ENCODE data around the gene SSC4D.
A peak's percentile ranks its signal among the peaks of the same experiment; 100 is the strongest.
"Not testable (repeated sequence)": the region's sequence is repeated elsewhere in the genome, so short reads cannot be mapped to it uniquely, and the experiment has no call there.

The SSC4D gene

DNA sequence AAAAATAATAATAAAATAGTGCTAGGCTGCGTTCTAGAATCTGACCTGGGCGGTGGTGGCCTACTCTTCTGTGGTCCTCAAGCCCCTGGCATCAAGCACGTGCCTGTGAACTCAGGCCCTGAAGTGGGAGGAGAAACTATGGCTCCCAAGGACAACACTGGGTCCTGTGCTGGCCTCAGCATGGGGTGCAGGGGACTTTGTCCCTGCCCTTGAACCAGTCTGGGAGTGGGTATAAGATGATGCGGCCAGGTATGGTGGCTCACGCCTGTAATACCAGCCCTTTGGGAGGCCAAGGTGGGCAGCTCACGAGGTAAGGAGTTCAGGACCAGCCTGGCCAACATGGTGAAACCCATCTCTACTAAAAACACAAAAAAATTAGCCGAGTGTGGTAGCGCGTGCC lies 20.7 kb upstream of the SSC4D start:
- Histone ChIP-seq H4K20me1 (no peaks in the 10 kb centered on the region), H3K36me3 (no peaks in the 10 kb centered on the region), H3K4me3 (no peak overlapping the region), H3K4me2 (no peak overlapping the region), H3K4me1 (no peaks in the 10 kb centered on the region), H3K27ac (no peak overlapping the region), H3K27me3 (no peaks in the 10 kb centered on the region), H3K9ac (no peak overlapping the region), H3K9me3 (no peaks in the 10 kb centered on the region)
- no peak for TF ChIP-seq Cebpa-rat (IDR thresholded peaks at IDR 0.05)

DNA sequence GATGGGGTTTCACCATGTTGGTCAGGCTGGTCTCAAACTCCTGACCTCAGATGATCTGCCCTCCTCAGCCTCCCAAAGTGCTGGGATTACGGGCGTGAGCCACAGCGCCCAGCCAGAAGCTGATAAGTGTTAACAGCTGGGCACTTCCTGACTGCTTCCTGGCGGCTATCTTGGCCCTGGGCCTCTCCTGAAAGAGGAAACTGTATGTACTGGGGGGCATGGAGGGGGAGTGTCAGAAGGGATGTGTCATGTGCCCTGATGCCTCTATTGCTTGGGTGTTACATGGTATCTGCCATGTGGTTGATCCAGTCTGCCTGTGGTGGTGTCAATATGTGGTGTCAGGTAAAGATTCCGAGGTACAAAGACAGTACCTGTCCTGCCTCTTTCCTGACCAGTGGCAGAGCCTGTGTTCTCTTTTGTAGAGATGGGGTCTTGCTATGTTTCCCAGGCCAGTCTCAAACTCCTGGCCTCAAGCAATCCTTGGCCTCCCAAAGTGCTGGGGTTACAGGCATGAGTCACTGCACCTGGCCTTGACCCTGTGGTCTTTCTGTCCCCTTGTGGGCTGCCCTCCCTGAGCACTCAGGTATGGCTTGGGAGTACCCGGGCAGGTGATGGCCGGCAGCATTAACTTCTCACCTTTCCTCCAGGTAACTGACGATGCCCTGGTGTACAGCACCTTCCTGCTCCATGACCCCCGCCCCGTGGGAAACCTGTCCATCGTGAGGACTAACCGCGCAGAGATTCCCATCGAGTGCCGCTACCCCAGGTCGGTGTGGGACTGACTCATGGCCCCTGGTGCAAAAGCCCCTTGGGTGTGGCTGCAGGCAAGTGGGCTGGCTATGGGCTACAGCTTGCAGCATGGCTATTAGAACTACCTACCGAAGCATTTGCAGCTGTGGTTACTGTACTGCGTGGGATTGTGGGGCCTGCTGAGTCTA lies 19.6 kb upstream of the SSC4D start:
- H3K36me3 ChIP-seq, result no peaks in the 10 kb centered on the region
- no peaks in the 10 kb centered on the region for H3K27me3 ChIP-seq
- no peak overlapping the region for H3K4me3 ChIP-seq
- no peak for TF ChIP-seq Cebpa-rat (IDR thresholded peaks at IDR 0.05)
- H3K9me3 ChIP-seq, result no peaks in the 10 kb centered on the region
- H3K4me1 ChIP-seq, result peaks cover 8% of the 10 kb centered on the region
- no peak overlapping the region for H3K4me2 ChIP-seq
- H3K27ac ChIP-seq, result no peak overlapping the region
- no peaks in the 10 kb centered on the region for H4K20me1 ChIP-seq
- H3K9ac ChIP-seq, result no peak overlapping the region

DNA sequence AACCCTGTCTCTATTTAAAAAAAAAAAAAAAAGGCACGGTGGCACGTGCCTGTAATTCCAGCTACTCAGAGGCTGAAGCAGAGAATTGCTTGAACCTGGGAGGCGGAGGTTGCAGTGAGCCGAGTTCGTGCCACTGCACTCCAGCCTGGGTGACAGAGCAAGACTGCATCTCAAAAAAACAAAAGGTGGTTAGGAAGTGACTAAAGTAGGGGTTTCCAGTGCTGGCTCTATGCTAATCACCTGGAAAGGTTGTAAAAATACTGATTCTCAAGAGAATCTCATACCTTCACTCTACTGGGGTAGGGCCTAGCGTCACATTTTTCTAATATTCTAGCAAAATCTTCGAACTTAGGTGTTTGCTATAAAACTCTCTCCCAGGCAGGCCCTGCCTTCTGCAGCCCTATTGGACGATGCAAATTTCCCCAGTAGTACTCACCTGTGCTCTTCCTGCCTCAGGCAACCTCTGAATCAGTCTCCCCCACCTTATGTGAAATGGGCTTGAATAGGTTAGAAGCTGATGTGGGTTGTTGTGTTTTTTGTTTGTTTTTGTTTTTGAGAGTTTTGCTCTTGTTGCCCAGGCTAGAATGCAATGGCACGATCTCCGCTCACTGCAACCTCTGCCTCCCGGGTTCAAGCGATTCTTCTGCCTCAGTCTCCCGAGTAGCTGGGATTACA lies 18.8 kb upstream of the SSC4D start:
- Histone ChIP-seq H3K4me2 (no peak overlapping the region), H3K9me3 (no peaks in the 10 kb centered on the region), H4K20me1 (no peaks in the 10 kb centered on the region), H3K36me3 (no peaks in the 10 kb centered on the region), H3K4me3 (no peak overlapping the region), H3K27ac (no peak overlapping the region), H3K9ac (no peak overlapping the region), H3K4me1 (peaks cover 11% of the 10 kb centered on the region), H3K27me3 (no peaks in the 10 kb centered on the region)
- no peak for TF ChIP-seq Cebpa-rat (IDR thresholded peaks at IDR 0.05)

DNA sequence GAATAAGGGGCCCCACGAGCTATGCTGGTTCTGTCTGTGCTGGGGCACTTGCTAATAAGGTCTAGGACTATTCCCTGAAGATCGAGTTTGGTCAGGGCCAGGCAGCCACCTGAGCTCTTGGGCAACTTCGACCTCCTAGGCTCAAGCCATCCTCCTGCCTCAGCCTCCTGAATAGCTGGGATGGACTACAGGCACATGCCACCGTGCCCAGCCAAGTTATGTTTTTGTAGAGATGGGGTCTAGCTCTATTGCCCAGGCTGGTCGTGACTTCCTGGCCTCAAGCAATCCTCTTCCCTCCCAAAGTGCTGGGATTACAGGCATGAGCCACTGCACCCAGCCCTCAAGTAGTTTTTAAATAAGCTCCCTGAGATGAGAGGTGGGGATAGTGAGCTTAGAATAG lies 18.1 kb upstream of the SSC4D start:
- Histone ChIP-seq H3K36me3 (no peaks in the 10 kb centered on the region), H3K27ac (no peak overlapping the region), H3K4me2 (no peak overlapping the region), H3K27me3 (no peaks in the 10 kb centered on the region), H3K4me1 (peaks cover 11% of the 10 kb centered on the region), H3K9me3 (no peaks in the 10 kb centered on the region), H3K4me3 (no peak overlapping the region), H3K9ac (no peak overlapping the region), H4K20me1 (no peaks in the 10 kb centered on the region)
- no peak for TF ChIP-seq Cebpa-rat (IDR thresholded peaks at IDR 0.05)

DNA sequence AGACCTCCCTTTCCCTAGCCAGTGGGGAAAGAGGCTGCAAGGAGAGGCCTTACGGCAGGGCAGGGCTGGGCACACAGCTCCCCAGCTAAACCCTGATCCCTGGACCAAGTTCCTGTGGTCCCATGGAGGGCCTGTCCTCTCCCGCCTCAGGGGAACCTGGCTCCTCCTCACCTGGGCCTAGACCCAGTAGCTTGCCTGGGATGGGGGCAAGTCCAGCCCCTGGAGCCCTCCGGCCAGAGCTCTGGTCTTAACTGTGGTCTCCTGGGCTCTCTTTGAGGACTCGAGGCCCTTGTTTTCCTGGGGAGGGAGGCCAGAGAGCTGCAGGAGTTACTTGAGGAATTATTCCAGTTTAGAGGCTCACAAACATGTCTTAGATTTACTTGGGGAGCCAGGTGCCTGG lies 16.7 kb upstream of the SSC4D start:
- H3K27ac ChIP-seq, result no peak overlapping the region
- H4K20me1 ChIP-seq, result no peaks in the 10 kb centered on the region
- H3K9ac ChIP-seq, result no peak overlapping the region
- no peak overlapping the region for H3K4me3 ChIP-seq
- TF ChIP-seq Cebpa-rat (IDR thresholded peaks at IDR 0.05), result no peak
- no peak overlapping the region for H3K4me2 ChIP-seq
- peaks cover 11% of the 10 kb centered on the region for H3K4me1 ChIP-seq
- H3K36me3 ChIP-seq, result no peaks in the 10 kb centered on the region
- no peaks in the 10 kb centered on the region for H3K27me3 ChIP-seq
- no peaks in the 10 kb centered on the region for H3K9me3 ChIP-seq

DNA sequence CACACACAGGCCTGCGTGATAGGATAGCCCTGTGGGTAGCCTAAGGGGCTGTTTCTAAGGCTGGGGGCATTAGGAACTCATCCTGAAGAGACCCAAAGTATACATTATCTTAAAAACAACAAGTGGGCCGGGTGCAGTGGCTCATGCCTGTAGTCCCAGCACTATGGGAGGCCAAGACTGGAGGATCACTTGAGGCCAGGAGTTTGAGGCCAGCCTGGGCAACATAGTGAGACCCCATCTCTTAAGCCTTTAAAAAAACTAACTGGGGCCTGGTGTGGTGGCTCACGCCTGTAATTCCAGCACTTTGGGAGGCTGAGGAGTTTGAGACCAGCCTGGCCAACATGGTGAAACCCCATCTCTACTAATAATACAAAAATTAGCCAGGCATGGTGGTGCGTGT lies 16.1 kb upstream of the SSC4D start:
- H3K9ac ChIP-seq, H3K4me3 ChIP-seq, H4K20me1 ChIP-seq, H3K4me2 ChIP-seq, H3K9me3 ChIP-seq, H3K27ac ChIP-seq, H3K36me3 ChIP-seq, H3K27me3 ChIP-seq: not testable (repeated sequence)
- H3K4me1 ChIP-seq, result peaks cover 11% of the 10 kb centered on the region

DNA sequence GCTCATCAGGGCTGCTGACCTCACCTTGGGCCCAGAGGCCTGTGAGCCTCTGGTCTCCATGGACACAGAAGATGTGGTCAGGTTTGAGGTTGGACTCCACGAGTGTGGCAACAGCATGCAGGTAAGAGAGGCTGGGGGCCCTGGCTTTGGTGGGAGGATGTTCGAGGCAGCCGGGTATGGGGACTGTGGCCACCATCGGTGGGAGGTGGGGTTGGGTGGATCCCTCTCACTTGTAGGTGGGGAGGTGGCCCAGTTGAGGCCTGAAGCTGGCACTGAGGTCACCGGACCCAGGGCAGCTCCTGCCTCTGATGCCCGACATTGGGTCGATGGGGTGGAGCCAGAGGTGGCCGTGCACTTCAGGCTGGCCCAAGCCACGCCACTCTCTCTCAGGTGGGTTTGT lies 15.7 kb upstream of the SSC4D start:
- Histone ChIP-seq H3K36me3 (no peaks in the 10 kb centered on the region), H3K9ac (no peak overlapping the region), H3K4me3 (no peak overlapping the region), H3K9me3 (no peaks in the 10 kb centered on the region), H3K27ac (no peak overlapping the region), H3K27me3 (no peaks in the 10 kb centered on the region), H3K4me2 (peak overlapping the region; percentile 9; the same call in 1 of the 2 replicates), H4K20me1 (no peaks in the 10 kb centered on the region), H3K4me1 (peaks cover 11% of the 10 kb centered on the region)
- no peak for TF ChIP-seq Cebpa-rat (IDR thresholded peaks at IDR 0.05)

DNA sequence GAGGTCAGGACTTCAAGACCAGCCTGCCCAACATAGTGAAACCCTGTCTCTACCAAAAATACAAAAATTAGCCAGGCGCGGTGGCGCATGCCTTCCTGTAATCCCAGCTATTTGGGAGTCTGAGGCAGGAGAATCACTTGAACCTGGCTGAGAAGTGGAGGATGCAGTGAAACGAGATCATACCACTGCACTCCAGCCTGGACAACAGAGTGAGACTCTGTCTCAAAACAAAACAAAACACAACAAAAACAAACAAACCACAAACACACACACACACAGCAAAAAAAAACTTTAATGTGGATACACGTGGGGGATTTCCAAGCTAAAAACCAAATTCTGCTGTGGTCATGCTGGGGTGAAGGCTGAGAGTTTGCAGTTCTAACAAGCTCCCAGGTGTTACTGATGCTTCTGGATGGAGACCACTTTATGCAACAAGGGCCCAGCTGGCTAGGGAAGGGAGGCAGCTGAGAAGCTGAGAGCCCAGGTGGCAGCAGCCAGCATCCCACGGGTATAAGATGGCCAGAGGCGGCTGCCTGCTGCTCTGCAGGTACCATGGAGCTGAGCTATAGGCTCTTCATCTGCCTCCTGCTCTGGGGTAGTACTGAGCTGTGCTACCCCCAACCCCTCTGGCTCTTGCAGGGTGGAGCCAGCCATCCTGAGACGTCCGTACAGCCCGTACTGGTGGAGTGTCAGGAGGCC lies 15.1 kb upstream of the SSC4D start, which contains the start of gene ZP3:
ZP3 (plus strand) TSS at position 538 of the 699 bp plus-strand sequence; CDS start at position 553, 15 bp downstream.
- H3K9ac ChIP-seq, result no peak within 1 kb of the TSS
- H3K4me1 ChIP-seq, result peaks cover 11% of the 10 kb centered on the region
- no peak for TF ChIP-seq Cebpa-rat (IDR thresholded peaks at IDR 0.05)
- no peak within 1 kb of the TSS for H3K27ac ChIP-seq
- H3K36me3 ChIP-seq, result no peaks in the 10 kb centered on the region
- H4K20me1 ChIP-seq, result no peaks in the 10 kb centered on the region
- H3K4me3 ChIP-seq, result no peak within 1 kb of the TSS
- peak within 1 kb of the TSS; percentile 9; the same call in 1 of the 2 replicates for H3K4me2 ChIP-seq
- no peaks in the 10 kb centered on the region for H3K9me3 ChIP-seq
- no peaks in the 10 kb centered on the region for H3K27me3 ChIP-seq

DNA sequence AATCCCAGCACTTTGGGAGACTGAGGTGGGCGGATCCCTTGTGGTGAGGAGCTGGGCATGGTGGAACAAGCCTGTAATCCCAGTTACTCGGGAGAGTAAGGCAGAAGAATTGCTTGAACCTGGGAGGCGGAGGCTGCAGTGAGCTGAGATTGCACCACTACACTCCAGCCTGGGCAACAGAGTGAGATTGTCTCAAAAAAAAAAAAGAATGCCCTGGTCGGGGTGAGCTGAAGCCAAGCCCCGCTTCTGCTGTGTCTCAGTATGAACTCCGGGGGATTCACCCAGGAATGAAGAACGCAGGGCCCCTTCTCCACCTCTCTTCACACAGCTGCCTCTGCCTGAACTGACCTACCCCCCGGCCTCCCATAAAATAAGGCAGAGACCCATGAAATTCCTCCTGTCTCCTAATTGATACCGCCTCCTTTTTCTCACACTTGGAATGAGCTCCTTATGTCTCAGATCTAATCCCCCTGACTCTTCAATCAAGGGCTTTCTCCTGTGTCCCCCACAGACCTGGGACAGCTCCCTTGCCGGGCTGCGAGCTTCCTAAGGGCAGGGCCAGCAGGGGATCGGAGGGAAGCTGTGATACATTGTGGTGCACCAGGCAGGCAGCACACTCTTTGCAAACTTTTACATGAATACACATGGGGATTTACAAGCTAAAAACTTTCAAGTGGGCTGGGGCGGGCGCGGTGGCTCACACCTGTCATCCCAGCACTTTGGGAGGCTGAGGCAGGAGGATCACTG lies 14.3 kb upstream of the SSC4D start:
- Histone ChIP-seq H3K4me3 (no peak overlapping the region), H3K9me3 (no peaks in the 10 kb centered on the region), H3K27ac (no peak overlapping the region), H3K27me3 (no peaks in the 10 kb centered on the region), H3K9ac (no peak overlapping the region), H3K4me1 (peaks cover 11% of the 10 kb centered on the region), H4K20me1 (no peaks in the 10 kb centered on the region), H3K4me2 (no peak overlapping the region), H3K36me3 (no peaks in the 10 kb centered on the region)
- no peak for TF ChIP-seq Cebpa-rat (IDR thresholded peaks at IDR 0.05)

DNA sequence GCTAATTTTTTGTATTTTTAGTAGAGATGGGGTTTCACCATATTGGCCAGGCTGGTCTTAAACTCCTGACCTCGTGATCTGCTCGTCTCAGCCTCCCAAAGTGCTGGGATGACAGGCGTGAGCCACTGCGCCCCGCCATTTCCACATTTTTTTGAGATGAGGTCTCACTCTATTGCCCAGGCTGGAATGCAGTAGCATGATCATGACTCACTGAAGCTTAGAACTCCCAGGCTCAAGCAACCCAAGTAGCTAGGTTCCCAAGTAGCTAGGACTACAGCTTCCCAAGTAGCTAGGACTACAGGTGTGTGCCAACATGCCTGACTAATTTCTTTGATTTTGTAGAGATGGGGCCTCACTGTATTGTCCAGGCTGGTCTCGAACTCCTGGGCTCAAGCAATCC lies 11.6 kb upstream of the SSC4D start:
- H3K4me2 ChIP-seq, H3K27me3 ChIP-seq, H3K9ac ChIP-seq, H3K4me3 ChIP-seq, H4K20me1 ChIP-seq, H3K36me3 ChIP-seq, H3K27ac ChIP-seq, H3K9me3 ChIP-seq: not testable (repeated sequence)
- H3K4me1 ChIP-seq, result peaks cover 11% of the 10 kb centered on the region

DNA sequence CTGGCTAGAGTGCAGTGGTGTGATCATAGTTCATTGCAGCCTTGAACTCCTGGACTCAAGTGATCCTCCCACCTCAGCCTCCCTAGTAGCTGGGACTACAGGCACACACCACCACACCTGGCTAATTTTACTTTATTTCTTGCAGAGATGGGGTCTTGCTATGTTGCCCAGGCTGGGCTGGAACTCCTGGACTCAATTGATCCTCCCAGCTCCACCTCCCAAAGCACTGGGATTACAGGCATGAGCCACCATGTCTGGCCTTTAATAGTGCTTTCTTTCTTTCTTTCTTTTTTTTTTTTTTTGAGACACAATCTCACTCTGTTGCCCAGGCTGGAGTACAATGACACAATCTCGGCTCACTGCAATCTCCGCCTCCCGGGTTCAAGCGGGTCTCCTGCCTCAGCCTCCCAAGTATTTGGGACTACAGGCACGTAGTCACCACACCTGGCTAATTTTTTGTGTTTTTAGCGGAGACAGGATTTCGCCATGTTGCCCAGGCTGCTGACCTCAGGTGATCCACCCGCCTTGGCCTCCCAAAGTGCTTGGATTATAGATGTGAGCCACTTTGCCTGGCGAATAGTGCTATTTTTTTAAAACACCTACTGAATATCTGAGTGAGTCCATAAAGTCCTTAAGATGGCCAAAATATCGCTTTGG lies 8.3 kb upstream of the SSC4D start:
- not testable (repeated sequence) for H3K27ac ChIP-seq, H3K9ac ChIP-seq, H3K36me3 ChIP-seq, H3K27me3 ChIP-seq, H3K4me1 ChIP-seq, H3K9me3 ChIP-seq, H4K20me1 ChIP-seq, H3K4me3 ChIP-seq, H3K4me2 ChIP-seq
